GM12878 (cell line): ENCODE measurements around the gene CCSER2. TPM values are rescaled to one million over a fixed set of nuclear protein-coding genes. Genes with fewer than 3 reads are reported as not detected.

Experiments used
- ATAC-seq: fragments of 200-7000 bp; cut with Tn5 transposase; 3 replicates; pipeline ENCODE4 v1.9.1; 2020; ENCODE audit warnings: mild to moderate bottlenecking, moderate library complexity
- BruUV-seq: library from RNA; stranded (reverse); fragments of 400-500 nt; replicated peaks from 2 replicates; lab custom pipeline; 2021; lab: Mats Ljungman, UMichigan
- CTCF ChIA-PET: fragments of 300-600 bp; sonication (Branson Sonifier 250); formaldehyde crosslinking; extraction: SDS; loops from one replicate; lab custom pipeline; 2021; ENCODE audit warnings: inconsistent platforms; lab: Yijun Ruan, JAX
- POLR2A ChIA-PET: fragments of 350-600 bp; formaldehyde crosslinking; extraction: SDS; loops from one replicate; lab custom pipeline; 2021; ENCODE audit warnings: inconsistent platforms; lab: Charles Lee
- RAD21 ChIA-PET: fragments of 300-600 bp; sonication (Branson Sonifier 250); formaldehyde crosslinking; loops from one replicate; lab custom pipeline; 2023; ENCODE audit warnings: antibody characterized with exemption; ENCODE audit not compliant: unreplicated experiment; lab: Charles Lee
- SMC1A ChIA-PET: fragments of 300-600 bp; sonication (Branson Sonifier 250); formaldehyde crosslinking; loops from one replicate; lab custom pipeline; 2023; ENCODE audit not compliant: unreplicated experiment, uncharacterized antibody; lab: Charles Lee
- DNase-seq: peaks from one replicate; pipeline ENCODE4 v3.0.0-alpha.2; 2011; ENCODE audit warnings: low read depth, low spot score
- FAIRE-seq: peaks from 3 replicates; lab custom pipeline; 2011; peaks lifted over from hg19 to GRCh38; lab: Jason Lieb, UNC
- H2AFZ ChIP-seq: 2 replicates; pipeline ENCODE4 v1.6.0; 2011; ENCODE audit warnings: low read depth, low read length, control low read depth; ENCODE audit not compliant: control insufficient read depth
- H3K27ac ChIP-seq: 2 replicates; pipeline ENCODE4 v1.5.1; 2011; ENCODE audit warnings: control low read depth; ENCODE audit not compliant: control insufficient read depth, insufficient read depth
- H3K27me3 ChIP-seq, 2 experiments: replicated peaks in 1 of 2; 2 replicates each; pipeline versions ENCODE4 v1.6.0 to v1.6.1; 2011; ENCODE audit warnings: low read length in 1 of 2; ENCODE audit not compliant: control insufficient read depth in 2 of 2, insufficient read depth in 2 of 2
- H3K36me3 ChIP-seq, 2 experiments: 2 replicates each; pipeline ENCODE4 v1.5.1; 2011; ENCODE audit warnings: low read length in 1 of 2; ENCODE audit not compliant: control insufficient read depth in 2 of 2, insufficient read depth in 2 of 2
- H3K4me1 ChIP-seq: 2 replicates; pipeline ENCODE4 v1.6.1; 2011; ENCODE audit warnings: mild to moderate bottlenecking, low read length, moderate library complexity, mixed read lengths; ENCODE audit not compliant: control insufficient read depth, insufficient read depth
- H3K4me2 ChIP-seq: 2 replicates; pipeline ENCODE4 v1.6.0; 2011; ENCODE audit warnings: control low read depth; ENCODE audit not compliant: control insufficient read depth, insufficient read depth
- H3K4me3 ChIP-seq: fragments of 200-600 bp; sonication (generic); 2 replicates; pipeline ENCODE4 v1.5.1; 2016
- H3K79me2 ChIP-seq: 2 replicates; pipeline ENCODE4 v1.6.0; 2011; ENCODE audit warnings: low read length; ENCODE audit not compliant: control insufficient read depth, insufficient read depth
- H3K9ac ChIP-seq: 2 replicates; pipeline ENCODE4 v1.8.0; 2011; ENCODE audit warnings: low read length, control low read depth, mixed read lengths; ENCODE audit not compliant: control insufficient read depth, insufficient read depth
- H3K9me3 ChIP-seq: replicated peaks from 3 replicates; pipeline ENCODE4 v1.5.1; 2011; ENCODE audit warnings: mild to moderate bottlenecking, low read length; ENCODE audit not compliant: control insufficient read depth, insufficient read depth
- H4K20me1 ChIP-seq: 2 replicates; pipeline ENCODE4 v1.6.0; 2011; ENCODE audit not compliant: control insufficient read depth, insufficient read depth
- BMI1 ChIP-seq: fragments of 450-650 bp; IDR thresholded peaks from 2 replicates; pipeline ENCODE4 v1.6.1; 2016; ENCODE audit warnings: mild to moderate bottlenecking, moderate library complexity, borderline replicate concordance
- CBFB ChIP-seq: IDR thresholded peaks from 2 replicates; pipeline ENCODE4 v1.6.1; 2016; ENCODE audit warnings: antibody characterized with exemption, low read depth
- E4F1 ChIP-seq: fragments of 450-650 bp; IDR thresholded peaks from 2 replicates; pipeline ENCODE4 v1.6.1; 2018; ENCODE audit warnings: borderline replicate concordance, mild to moderate bottlenecking; ENCODE audit not compliant: partially characterized antibody
- EZH2 ChIP-seq: IDR thresholded peaks from 2 replicates; pipeline ENCODE4 v1.6.1; 2012; ENCODE audit warnings: low read depth, mild to moderate bottlenecking, control low read depth, inconsistent platforms, low read length, borderline replicate concordance; ENCODE audit not compliant: control insufficient read depth
- FOXM1 ChIP-seq: IDR thresholded peaks from 2 replicates; pipeline ENCODE4 v1.6.1; 2012; ENCODE audit warnings: low read depth, mild to moderate bottlenecking, inconsistent platforms, low read length, moderate library complexity
- IRF4 ChIP-seq: IDR thresholded peaks from 2 replicates; pipeline ENCODE4 v1.6.1; 2011; ENCODE audit warnings: low read depth, low read length
- KDM1A ChIP-seq: fragments of 200-600 bp; sonication (generic); IDR thresholded peaks from 2 replicates; pipeline ENCODE4 v1.6.1; 2016; ENCODE audit warnings: borderline replicate concordance
- LARP7 ChIP-seq: fragments of 450-650 bp; IDR thresholded peaks from 2 replicates; pipeline ENCODE4 v1.6.1; 2017; ENCODE audit warnings: mild to moderate bottlenecking
- MYB ChIP-seq: fragments of 150-350 bp; IDR thresholded peaks from 2 replicates; pipeline ENCODE4 v1.6.1; 2014; ENCODE audit warnings: mild to moderate bottlenecking, low read depth, low read length, borderline replicate concordance
- NKRF ChIP-seq: fragments of 450-650 bp; conservative IDR thresholded peaks from 2 replicates; pipeline ENCODE4 v1.6.1; 2017; ENCODE audit warnings: mild to moderate bottlenecking, moderate library complexity
- PAX8 ChIP-seq: fragments of 450-650 bp; IDR thresholded peaks from 2 replicates; pipeline ENCODE4 v1.6.1; 2017; ENCODE audit warnings: mild to moderate bottlenecking, moderate library complexity
- RAD21 ChIP-seq: IDR thresholded peaks from 2 replicates; pipeline ENCODE4 v1.6.1; 2011; ENCODE audit warnings: mild to moderate bottlenecking, low read depth, low read length, moderate library complexity; ENCODE audit not compliant: insufficient read depth
- SPI1 ChIP-seq: IDR thresholded peaks from 2 replicates; pipeline ENCODE4 v1.6.1; 2011; ENCODE audit warnings: low read depth, mild to moderate bottlenecking, low read length, moderate library complexity, borderline replicate concordance; ENCODE audit not compliant: insufficient read depth
- USF2 ChIP-seq: IDR thresholded peaks from 2 replicates; pipeline ENCODE4 v1.6.1; 2011; ENCODE audit warnings: low read depth, low read length, improper control_type of control experiment, borderline replicate concordance
- ZNF274 ChIP-seq: IDR thresholded peaks from one replicate; pipeline ENCODE4 v1.8.0; 2011; ENCODE audit not compliant: insufficient read length, insufficient read depth
- ZNF384 ChIP-seq: IDR thresholded peaks from 2 replicates; pipeline ENCODE4 v1.6.1; 2012; ENCODE audit warnings: low read depth, mild to moderate bottlenecking, low read length, improper control_type of control experiment, borderline replicate concordance
- WGBS: methylation state at CpG from one replicate; pipeline ENCODE4 v1.1.6; 2016; ENCODE audit warnings: low lambda C conversion rate; ENCODE audit not compliant: insufficient replicate concordance, insufficient coverage; ENCODE audit errors: missing lambda C conversion rate; 5-methylcytosine and 5-hydroxymethylcytosine counted together
- in situ Hi-C: fragments of 300-500 bp; cut with MboI; formaldehyde crosslinking; loops from 9 replicates; pipeline ENCODE4 v1.14.3; 2018; ENCODE audit warnings: mixed read lengths
- intact Hi-C: fragments of 100-400 bp; cut with micrococcal nuclease; formaldehyde crosslinking; loops from one replicate; pipeline ENCODE4 v1.14.2; 2022; ENCODE audit not compliant: unreplicated experiment
- polyA plus RNA-seq, 11 experiments: library from polyadenylated mRNA; depleted of rRNA in 4 of 11; unstranded in 6 of 11; stranded (reverse) in 5 of 11; fragments of >200 nt; fragmentation: Nextera tagmentation in 4 of 11; fragmentation: Illumina TruSeq in 1 of 11; extraction: Ambion mirVana in 4 of 11; extraction: Trizol in 1 of 11; gene quantifications; 1 replicate in 1 of 11; 2 replicates in 10 of 11; pipeline versions ENCODE4 v1.2.1 to v1.2.3, GENCODE V29; 2011 to 2016; ENCODE audit warnings: inconsistent platforms in 2 of 11, missing spikeins in 2 of 11, low read depth in 1 of 11
- total RNA-seq, 4 experiments: library from RNA; depleted of rRNA in 3 of 4; stranded (reverse); fragments of >200 nt in 3 of 4; fragmentation: Illumina TruSeq in 1 of 4; extraction: Trizol in 1 of 4; gene quantifications; 2 replicates each; pipeline versions ENCODE4 v1.2.1 to v1.2.3, GENCODE V29; 2013 to 2021

The CCSER2 gene
- total and polyA plus RNA-seq, 10 of the 15 experiments (the other 5 are each of a cell fraction or from before 2014, with no cell fraction given), result 4.7 to 18.8 (median 13.2) TPM

GRCh38 chr10:84360637-84361365 is 32.4 kb downstream of the CCSER2 start:
- in situ Hi-C loops, result no loop called here
- SMC1A ChIA-PET, result interaction anchor here (0.8 to 1.4 kb wide), 2 partner anchors 12 to 14 kb away, joined by 3 to 4 read pairs; no protein-coding TSS in a partner anchor
- no peak for DNase-seq
- H3K27me3 ChIP-seq, result no peaks in the 10 kb centered on the region
- intact Hi-C loops, result no loop called here
- FAIRE-seq, result no peak
- H3K36me3 ChIP-seq, result no peaks in the 10 kb centered on the region
- WGBS, result 67% methylated on average over 6 of the region's 6 CpGs
- H4K20me1 ChIP-seq, result no peaks in the 10 kb centered on the region
- TF ChIP-seq ZNF274, result no peak
- no peak for TF ChIP-seq NKRF
- TF ChIP-seq KDM1A, result no peak
- no peak for TF ChIP-seq CBFB
- no peak for TF ChIP-seq IRF4
- no peak for TF ChIP-seq E4F1
- TF ChIP-seq SPI1, result no peak
- TF ChIP-seq EZH2, result no peak
- no peak for TF ChIP-seq RAD21
- TF ChIP-seq MYB, result no peak
- no peak for TF ChIP-seq LARP7
- no peak for TF ChIP-seq PAX8
- TF ChIP-seq FOXM1, result no peak
- no peak for TF ChIP-seq ZNF384
- no peak for TF ChIP-seq USF2
- TF ChIP-seq BMI1, result no peak
- no peak overlapping the region for H3K27ac ChIP-seq
- ATAC-seq, result no peak
- no TSS peak for BruUV-seq
- no peak overlapping the region for H3K4me3 ChIP-seq
- H3K4me2 ChIP-seq, result no peak overlapping the region
- CTCF ChIA-PET, result interaction anchor here (0.7 to 7.0 kb wide), 7 partner anchors 8 to 176 kb away, joined by 3 to 67 read pairs (median 3); no protein-coding TSS in a partner anchor
- no peaks in the 10 kb centered on the region for H3K4me1 ChIP-seq
- no peaks in the 10 kb centered on the region; the same call in 1 of the 2 replicates for H3K79me2 ChIP-seq
- no peaks in the 10 kb centered on the region for H3K9me3 ChIP-seq
- RAD21 ChIA-PET, result no interaction called here
- POLR2A ChIA-PET, result no interaction called here
- no peak overlapping the region for H2AFZ ChIP-seq
- no peak overlapping the region for H3K9ac ChIP-seq
